ENCODE results near the gene NFE2L2.
"Not testable (repeated sequence)": the region's sequence is repeated elsewhere in the genome, so short reads cannot be mapped to it uniquely, and the experiment has no call there.

DNA sequence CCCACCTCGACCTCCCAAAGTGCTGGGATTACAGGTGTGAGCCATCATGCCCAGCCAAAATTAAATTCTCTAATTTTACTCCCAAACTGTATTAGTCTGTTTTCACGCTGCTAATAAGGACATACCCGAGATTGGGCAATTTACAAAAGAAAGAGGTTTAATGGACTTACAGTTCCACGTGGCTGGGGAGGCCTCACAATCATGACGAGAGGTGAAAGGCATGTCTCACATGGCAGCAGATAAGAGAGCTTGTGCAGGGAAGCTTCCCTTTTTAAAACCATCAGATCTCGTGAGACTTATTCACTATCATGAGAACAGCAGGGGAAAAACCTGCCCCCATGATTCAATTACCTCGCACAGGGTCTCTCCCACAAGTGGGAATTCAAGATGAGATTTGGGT is 78.5 kb downstream of the NFE2L2 start:
- TF ChIP-seq POLR2AphosphoS5 (IDR thresholded peaks at IDR 0.05; ENCODE audit: borderline replicate concordance, low read depth, low read length); EZH2 (IDR thresholded peaks at IDR 0.05): not testable (repeated sequence)

Measured in SK-N-MC (cell line).